HG03558 (cell line): ENCODE measurements around the gene POP7.

Source experiments
- ATAC-seq: cut with Tn5 transposase; IDR thresholded peaks from one replicate; pipeline ENCODE4 v1.9.1; 2021; ENCODE audit warnings: moderate number of reproducible peaks; ENCODE audit not compliant: unreplicated experiment; ENCODE audit errors: extremely low read depth

Gene POP7

GRCh38 chr7:100678291-100678984 lies 27.5 kb upstream of the POP7 start:
- no peak for ATAC-seq

DNA sequence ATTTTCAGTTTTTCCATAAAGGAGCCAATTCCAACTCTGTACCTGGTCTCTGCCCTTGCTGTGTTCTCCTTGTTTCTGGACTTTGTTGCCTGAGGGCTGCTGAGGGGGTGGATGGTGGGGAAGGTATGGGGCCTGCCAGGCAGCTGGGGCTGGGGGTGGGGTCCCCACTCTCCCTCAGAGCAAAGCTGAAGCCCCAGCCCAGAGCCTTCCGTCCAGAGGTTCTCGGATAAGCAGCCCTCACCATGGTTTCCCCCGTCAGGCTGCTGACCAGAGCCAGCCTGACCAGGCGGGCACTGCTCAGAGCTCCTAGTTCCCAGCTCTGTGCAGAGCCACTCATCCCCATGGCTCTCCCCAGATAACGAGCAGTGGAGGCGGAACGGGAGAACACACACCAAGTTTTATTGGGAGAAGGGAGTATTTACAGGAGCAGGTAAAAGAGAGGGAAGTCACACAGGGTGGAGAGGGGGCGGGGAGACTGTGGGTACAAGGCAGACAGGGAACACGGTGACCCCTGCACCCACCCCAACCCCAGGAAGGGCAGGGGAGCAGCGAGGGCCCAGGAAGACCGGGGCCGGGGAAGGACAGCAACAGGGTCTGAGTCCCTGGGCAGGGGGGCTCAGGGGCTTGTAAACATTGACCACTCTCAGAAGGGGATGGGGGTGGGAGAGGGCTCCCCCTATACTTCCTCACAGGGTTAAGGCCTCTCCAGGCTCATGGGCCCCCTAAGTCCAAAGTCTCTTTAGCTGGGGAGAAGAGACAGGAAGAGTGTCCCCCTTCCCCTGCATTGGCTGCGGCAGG lies 26.6 kb upstream of the POP7 start:
- ATAC-seq: no peak

DNA sequence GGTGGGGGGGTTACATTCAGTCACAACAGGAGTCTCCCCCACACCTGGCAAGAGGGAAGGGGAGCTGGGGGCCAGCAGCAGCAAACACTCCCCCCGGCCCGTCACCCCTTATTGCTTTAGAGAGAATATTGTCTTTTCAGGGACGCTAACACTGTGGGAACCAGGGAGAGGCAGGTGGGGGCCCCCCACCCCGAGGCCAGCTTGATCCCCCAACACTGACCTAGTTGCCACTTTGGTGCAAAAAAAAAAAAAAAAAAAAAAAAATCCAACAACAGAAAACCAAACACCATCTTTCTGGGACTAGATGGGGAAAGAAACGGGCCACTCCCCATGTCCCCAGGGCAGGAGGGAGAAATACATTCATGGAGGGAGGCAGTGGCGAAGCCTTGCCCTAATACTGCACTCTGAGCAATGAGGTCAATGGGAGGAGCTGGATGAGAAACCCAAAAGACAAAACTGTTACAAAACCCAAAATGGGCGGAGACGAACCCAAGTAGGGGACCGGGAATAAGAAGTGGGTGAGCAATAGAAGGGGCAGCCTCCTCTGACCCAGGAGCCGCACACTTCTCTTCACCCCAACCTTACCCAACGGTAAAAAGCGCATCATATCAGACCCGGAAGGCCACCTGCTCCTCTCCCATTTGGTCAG lies 25.9 kb upstream of the POP7 start:
- ATAC-seq: no peak

GRCh38 chr7:100680576-100681271 lies 25.2 kb upstream of the POP7 start:
- ATAC-seq: no peak

DNA sequence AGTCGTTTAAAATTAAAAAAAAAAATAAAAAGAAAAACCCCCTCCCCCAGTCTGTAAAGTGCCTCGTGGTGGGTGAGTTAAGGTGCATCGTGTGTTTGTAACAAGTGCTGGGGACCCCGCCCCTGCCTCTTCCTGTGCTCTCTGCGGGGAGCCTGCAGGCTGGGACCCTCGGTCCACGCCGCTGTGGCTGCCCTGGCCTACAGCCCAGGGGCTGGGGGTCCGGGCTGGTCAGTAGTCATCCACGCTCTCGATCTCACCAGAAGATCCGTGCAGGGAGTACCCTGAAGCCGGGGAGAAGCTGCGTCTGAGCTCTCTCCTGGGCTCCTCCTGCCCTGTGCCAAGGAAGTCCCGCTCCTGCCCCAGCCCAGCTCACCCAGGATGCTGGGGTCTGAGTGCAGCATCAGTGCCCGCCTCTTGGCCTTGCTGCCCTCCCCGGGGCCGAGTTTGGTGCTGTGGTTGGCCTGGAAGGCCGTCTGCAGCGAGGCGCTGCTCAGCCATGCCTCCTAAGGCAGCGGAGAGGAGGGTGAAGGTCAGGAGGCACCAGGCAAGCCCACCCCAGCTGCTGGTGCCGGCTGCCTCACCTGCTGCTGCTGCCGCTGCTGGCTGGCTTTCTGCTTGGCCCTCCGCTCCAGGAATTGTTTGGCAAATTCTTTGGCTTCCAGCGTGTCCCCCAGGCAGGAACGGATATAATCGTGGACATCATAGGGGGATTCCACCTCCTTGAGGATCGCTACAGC lies 24.3 kb upstream of the POP7 start:
- no peak for ATAC-seq

GRCh38 chr7:100682228-100682741 lies 23.6 kb upstream of the POP7 start:
- ATAC-seq: no peak

DNA sequence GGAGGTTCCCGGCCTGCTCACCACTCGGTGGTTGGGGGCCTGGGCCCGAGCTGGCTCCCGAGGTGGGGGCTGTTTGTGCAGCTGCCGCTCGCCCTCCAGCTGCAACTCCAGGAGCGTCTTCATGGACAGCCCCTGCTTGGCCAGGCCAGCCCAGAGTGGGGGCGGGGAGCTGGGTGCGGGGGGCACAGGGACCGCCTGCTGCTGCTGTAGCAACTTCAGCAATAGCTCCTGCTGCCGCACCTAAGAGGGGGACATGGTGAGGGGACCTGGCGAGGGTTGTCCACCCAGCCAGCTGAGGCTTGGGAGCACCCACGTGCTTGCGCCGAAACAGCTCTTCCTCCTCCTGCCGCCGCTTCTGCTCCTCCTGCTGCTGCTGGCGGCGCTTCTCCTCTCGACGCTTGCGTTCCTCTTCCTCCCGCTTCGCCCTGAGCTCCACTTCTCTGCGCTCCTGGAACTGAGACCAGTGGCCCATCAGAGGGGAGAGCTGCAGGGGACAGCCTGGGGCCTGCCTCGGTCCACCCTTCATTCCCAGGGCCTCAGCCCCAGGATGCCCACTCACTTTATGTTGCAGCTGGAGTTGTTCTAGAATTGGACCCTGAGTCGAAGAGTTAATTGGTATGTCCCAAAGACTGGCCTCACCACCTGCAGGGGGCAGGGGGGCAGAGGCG lies 22.8 kb upstream of the POP7 start:
- no peak for ATAC-seq

DNA sequence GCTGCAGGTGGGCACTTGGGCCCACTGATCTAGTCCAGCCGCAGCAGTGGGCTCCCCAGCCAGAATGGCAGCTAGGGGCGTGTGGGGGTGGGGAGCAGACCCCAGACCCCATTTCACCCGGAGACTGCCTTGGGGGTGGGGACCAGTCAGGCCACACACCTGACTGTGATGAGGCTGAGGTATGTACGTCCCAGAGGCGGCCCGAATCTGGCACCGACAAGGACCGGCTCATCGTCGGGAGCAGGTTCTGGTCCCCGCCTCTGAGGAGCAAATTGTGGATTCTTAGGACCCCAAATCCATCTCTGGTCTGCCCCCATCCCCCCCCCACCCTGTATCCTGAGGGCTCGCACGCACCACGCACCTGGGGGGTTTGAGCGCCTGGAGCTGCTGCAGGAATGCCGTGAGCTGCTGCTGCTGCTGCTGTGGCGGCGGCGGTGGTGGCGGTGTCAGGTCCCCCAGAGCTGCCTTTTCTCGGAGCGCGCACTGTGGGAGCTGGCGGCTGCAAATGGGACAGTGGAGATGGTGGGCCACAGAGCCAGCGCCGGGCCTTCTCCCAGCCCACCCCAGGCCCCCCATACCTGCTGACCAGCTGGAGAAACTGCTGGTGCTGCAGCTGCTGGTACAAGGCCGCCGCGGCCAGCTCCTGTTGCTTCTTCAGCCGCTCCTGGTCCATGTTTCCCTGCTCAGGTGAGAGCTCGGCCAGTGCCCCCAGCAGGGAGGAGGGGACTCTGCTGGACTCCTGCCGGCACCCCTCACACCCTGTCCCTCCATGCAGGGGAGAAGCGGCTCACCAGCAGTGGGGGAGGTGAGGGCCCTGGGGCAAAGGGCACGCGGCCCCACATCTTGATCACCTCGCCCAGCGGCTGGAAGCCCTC lies 22.0 kb upstream of the POP7 start:
- no peak for ATAC-seq

GRCh38 chr7:100684534-100685042 lies 21.3 kb upstream of the POP7 start:
- no peak for ATAC-seq

- ATAC-seq: no peak
These were observed 20.8 kb upstream of the POP7 start for GRCh38 chr7:100685049-100685605.

DNA sequence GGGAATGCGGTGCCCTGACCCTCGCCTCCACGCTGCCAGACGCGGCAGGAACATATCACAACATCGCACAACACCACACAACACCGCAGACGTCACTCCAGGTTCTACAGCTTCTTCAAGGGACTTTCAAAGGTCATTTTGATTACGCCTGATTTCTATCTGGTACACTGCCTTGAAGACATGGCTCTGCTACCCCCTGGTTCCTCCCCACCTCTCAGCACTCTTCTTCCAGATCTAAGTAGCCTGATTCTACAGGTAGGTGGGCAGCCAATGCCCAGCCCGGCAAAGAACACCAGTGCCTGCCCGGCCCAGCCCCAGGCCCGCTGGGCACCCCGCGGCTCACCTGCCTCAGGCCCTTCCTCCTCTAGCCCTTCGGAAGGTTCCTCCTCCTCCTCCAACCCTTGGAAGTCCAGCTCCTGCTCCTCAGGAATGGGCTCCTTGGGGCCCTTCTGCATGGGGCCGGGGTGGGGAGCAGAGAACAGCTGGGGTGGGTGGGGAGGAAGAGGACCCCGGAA lies 20.2 kb upstream of the POP7 start:
- ATAC-seq: no peak

- no peak for ATAC-seq
These were observed 19.6 kb upstream of the POP7 start for GRCh38 chr7:100686201-100686821.

- ATAC-seq: no peak
These were observed 19.1 kb upstream of the POP7 start for GRCh38 chr7:100686822-100687211.

DNA sequence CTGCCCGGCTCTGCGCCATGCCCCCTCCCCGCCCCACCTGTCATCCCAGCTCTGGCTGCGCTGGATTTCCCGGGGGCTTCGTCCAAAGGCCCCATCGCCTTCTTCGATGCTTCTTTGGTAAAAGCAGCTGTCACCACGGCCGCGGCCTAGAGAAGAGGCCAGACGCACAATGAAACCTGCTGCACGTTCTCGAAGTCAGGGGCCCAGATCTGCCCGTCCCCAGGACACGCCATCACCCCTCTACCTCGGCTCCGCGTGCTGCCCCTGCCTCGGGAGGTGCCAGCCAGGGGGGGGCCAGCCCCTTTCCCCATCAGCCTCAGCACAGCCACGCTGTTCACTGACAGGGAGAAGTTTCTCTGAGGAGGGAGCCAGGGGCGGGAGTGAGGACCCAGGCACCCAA lies 18.7 kb upstream of the POP7 start:
- ATAC-seq: no peak

DNA sequence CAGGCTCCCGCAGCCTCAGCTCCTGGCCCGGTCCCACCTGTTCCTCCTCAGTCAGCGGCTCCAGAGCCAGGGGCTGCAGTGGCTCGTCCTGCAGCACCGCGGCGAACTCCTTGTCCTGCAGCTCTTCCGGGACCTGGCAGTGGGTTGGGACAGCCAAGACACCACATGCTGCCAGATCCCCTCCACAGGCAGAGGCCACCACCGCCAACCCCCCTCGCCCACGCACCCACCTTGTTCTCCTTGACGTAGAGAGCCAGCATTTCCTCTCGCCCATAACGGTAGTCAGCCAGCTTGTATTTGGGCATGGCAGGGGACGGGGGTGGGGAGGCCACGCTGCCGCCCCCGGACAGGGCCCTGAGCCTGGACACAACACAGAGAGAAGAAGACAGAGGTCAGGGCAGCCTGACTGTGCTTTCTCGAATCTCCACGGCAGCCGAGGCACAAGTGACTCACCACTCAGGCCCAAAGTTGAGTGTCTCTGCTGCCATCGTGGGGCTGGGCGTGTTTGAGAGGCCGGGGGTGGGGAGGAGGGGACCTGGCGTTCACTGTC lies 18.1 kb upstream of the POP7 start:
- no peak for ATAC-seq

DNA sequence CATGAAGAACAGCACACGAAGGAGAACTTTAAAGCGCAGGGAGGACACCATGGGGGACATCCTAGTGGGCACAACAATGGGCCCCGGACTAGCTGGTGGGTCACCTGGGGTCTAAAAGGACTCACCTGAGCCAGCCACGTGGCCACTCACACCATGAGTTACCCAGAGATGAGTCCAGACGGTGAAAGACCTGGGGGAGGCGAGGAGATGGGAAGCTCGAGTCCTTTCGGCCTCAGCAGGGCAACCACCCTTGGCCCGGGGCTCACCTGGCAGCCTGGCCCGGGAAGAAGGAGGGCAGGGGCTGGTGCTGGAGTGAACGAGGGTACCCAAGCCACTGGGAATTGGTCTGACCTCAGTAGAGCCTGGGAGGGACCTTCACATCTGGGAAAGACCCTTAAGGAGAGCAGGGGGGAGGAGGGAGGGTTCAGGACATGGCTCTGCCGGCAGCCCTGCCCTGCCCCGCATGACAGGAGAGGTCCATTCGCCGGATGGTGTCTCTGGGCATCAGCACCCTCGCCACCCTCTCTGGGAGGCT lies 17.5 kb upstream of the POP7 start:
- ATAC-seq: no peak
